ENCODE measurements around the gene CHORDC1.
A peak's percentile ranks its signal among the peaks of the same experiment; 100 is the strongest.
"Not testable (repeated sequence)": the region's sequence is repeated elsewhere in the genome, so short reads cannot be mapped to it uniquely, and the experiment has no call there.

Gene CHORDC1

GRCh38 chr11:90216611-90217010 lies 6.2 kb downstream of the CHORDC1 start:
- DNase-seq (ENCODE audit: low spot score): no peak

- no peak for DNase-seq (ENCODE audit: low spot score)
Measured at GRCh38 chr11:90213322-90213721, 9.5 kb downstream of the CHORDC1 start.

GRCh38 chr11:90208857-90209256 lies 14.0 kb downstream of the CHORDC1 start:
- DNase-seq (ENCODE audit: low spot score): no peak

- DNase-seq (ENCODE audit: low spot score): not testable (repeated sequence)
Measured at GRCh38 chr11:90207992-90208391, 14.9 kb downstream of the CHORDC1 start.

- DNase-seq (ENCODE audit: low spot score): no peak
Measured at GRCh38 chr11:90204832-90205646, 17.8 kb downstream of the CHORDC1 start.

GRCh38 chr11:90204407-90204806 lies 18.4 kb downstream of the CHORDC1 start:
- DNase-seq (ENCODE audit: low spot score): no peak

- DNase-seq (ENCODE audit: low spot score): no peak
Measured at GRCh38 chr11:90202342-90202741, 20.5 kb downstream of the CHORDC1 start.

- DNase-seq (ENCODE audit: low spot score): no peak
Measured at GRCh38 chr11:90197377-90197776, 25.5 kb downstream of the CHORDC1 start.

- DNase-seq (ENCODE audit: low spot score): no peak
Measured at GRCh38 chr11:90192869-90193582, 29.8 kb downstream of the CHORDC1 start.

GRCh38 chr11:90189011-90189410 lies 33.8 kb downstream of the CHORDC1 start:
- no peak for DNase-seq (ENCODE audit: low spot score)

GRCh38 chr11:90187839-90188238 lies 35.0 kb downstream of the CHORDC1 start:
- DNase-seq (ENCODE audit: low spot score): no peak

GRCh38 chr11:90179923-90180322 lies 42.9 kb downstream of the CHORDC1 start:
- DNase-seq (ENCODE audit: low spot score): no peak

- DNase-seq (ENCODE audit: low spot score): no peak
Measured at GRCh38 chr11:90178751-90179150, 44.1 kb downstream of the CHORDC1 start.

GRCh38 chr11:90176069-90176468 lies 46.8 kb downstream of the CHORDC1 start:
- DNase-seq (ENCODE audit: low spot score): no peak

- peak; percentile 2 for DNase-seq (ENCODE audit: low spot score)
Measured at GRCh38 chr11:90171359-90171758, 51.5 kb downstream of the CHORDC1 start.

- no peak for DNase-seq (ENCODE audit: low spot score)
Measured at GRCh38 chr11:90168571-90168970, 54.3 kb downstream of the CHORDC1 start.

- not testable (repeated sequence) for DNase-seq (ENCODE audit: low spot score)
Measured at GRCh38 chr11:90167704-90168103, 55.1 kb downstream of the CHORDC1 start.

- not testable (repeated sequence) for DNase-seq (ENCODE audit: low spot score)
Measured at GRCh38 chr11:90166982-90167573, 55.8 kb downstream of the CHORDC1 start.

Data from HuH-7 (cell line).